NB4 (cell line): Measurements from ENCODE around the gene GH2.
"Not testable (repeated sequence)": the region's sequence is repeated elsewhere in the genome, so short reads cannot be mapped to it uniquely, and the experiment has no call there.

Experiments
- DNase-seq: peaks from one replicate; pipeline ENCODE4 v3.0.0; 2010; ENCODE audit warnings: low read depth
- H3K4me3 ChIP-seq: one replicate; pipeline ENCODE4 v1.5.1; 2011; ENCODE audit warnings: mild to moderate bottlenecking, low read depth, low read length, moderate library complexity
- CTCF ChIP-seq: IDR thresholded peaks from one replicate; pipeline ENCODE4 v1.5.1; 2012; ENCODE audit warnings: low read depth, low read length
- MAX ChIP-seq: IDR thresholded peaks from 2 replicates; pipeline ENCODE4 v1.6.1; 2011; ENCODE audit warnings: low read depth, low read length
- MYC ChIP-seq: IDR thresholded peaks from 2 replicates; pipeline ENCODE4 v1.6.1; 2011; ENCODE audit warnings: low read depth, low read length
- POLR2A ChIP-seq: IDR thresholded peaks from 2 replicates; pipeline ENCODE4 v1.6.1; 2011; ENCODE audit warnings: mild to moderate bottlenecking; ENCODE audit not compliant: insufficient read length; ENCODE audit errors: extremely low read depth

GH2 gene

GRCh38 chr17:63927464-63928171 lies 45.9 kb upstream of the GH2 start:
- H3K4me3 ChIP-seq: no peak overlapping the region
- TF ChIP-seq CTCF (no peak), POLR2A (no peak), MAX (no peak), MYC (no peak)
- no peak for DNase-seq

- TF ChIP-seq MAX (no peak), CTCF (no peak), MYC (no peak), POLR2A (no peak)
- H3K4me3 ChIP-seq: no peak overlapping the region
- no peak for DNase-seq
These were observed 44.4 kb upstream of the GH2 start for GRCh38 chr17:63926164-63926563.

- peak; percentile 55 for DNase-seq
These were observed 43.9 kb upstream of the GH2 start for GRCh38 chr17:63925615-63926014.

GRCh38 chr17:63922402-63922801 lies 40.7 kb upstream of the GH2 start:
- H3K4me3 ChIP-seq, DNase-seq: not testable (repeated sequence)

More at GRCh38 chr17:63925615-63926014, 43.9 kb upstream of the GH2 start:
- no peak for TF ChIP-seq POLR2A
- TF ChIP-seq CTCF: no peak
- TF ChIP-seq MYC: no peak
- no peak for TF ChIP-seq MAX
- no peak overlapping the region for H3K4me3 ChIP-seq

- H3K4me3 ChIP-seq, DNase-seq: not testable (repeated sequence)
These were observed 39.0 kb upstream of the GH2 start for GRCh38 chr17:63920779-63921178.

- H3K4me3 ChIP-seq, DNase-seq: not testable (repeated sequence)
These were observed 38.3 kb upstream of the GH2 start for GRCh38 chr17:63920050-63920449.

- no peak overlapping the region for H3K4me3 ChIP-seq
- peak; percentile 76 for DNase-seq
- TF ChIP-seq CTCF: peak; percentile 88
- TF ChIP-seq POLR2A: no peak
These were observed 37.6 kb upstream of the GH2 start for GRCh38 chr17:63919311-63919723.

- H3K4me3 ChIP-seq, DNase-seq: not testable (repeated sequence)
These were observed 37.1 kb upstream of the GH2 start, which contains the start of gene GH1 for GRCh38 chr17:63918789-63919305. GH1 (minus strand) TSS chr17:63918839; CDS start chr17:63918776, 63 bp downstream.
